HepG2 (cell line): ENCODE data around the gene PTPRCAP. TPM values are rescaled to one million over a fixed set of nuclear protein-coding genes. Genes with fewer than 3 reads are reported as not detected.

Source experiments
- ATF3 ChIP-seq: sonication (generic); formaldehyde crosslinking; IDR thresholded peaks from 2 replicates; pipeline ENCODE4 v1.4.0; 2020; ENCODE audit warnings: missing genetic modification reagents
- BORCS8-MEF2B ChIP-seq: sonication (generic); formaldehyde crosslinking; IDR thresholded peaks from 2 replicates; pipeline ENCODE4 v1.8.0; 2022; ENCODE audit warnings: mild to moderate bottlenecking, missing genetic modification reagents
- E2F1 ChIP-seq: sonication (generic); formaldehyde crosslinking; IDR thresholded peaks from 2 replicates; pipeline ENCODE4 v1.5.0; 2020; ENCODE audit warnings: missing genetic modification reagents
- THAP9 ChIP-seq: sonication (generic); formaldehyde crosslinking; IDR thresholded peaks from 2 replicates; pipeline ENCODE4; 2020; ENCODE audit warnings: missing genetic modification reagents, mild to moderate bottlenecking, borderline replicate concordance
- ZHX2 ChIP-seq, 2 experiments: sonication (generic) in 1 of 2; formaldehyde crosslinking in 1 of 2; IDR thresholded peaks; 2 replicates each; pipeline versions ENCODE4 v1.6.1 to v1.9.0; 2014 to 2022; ENCODE audit warnings: antibody characterized with exemption in 1 of 2, borderline replicate concordance in 1 of 2, inconsistent platforms in 1 of 2, low read depth in 1 of 2, missing genetic modification reagents in 1 of 2
- ZNF660 ChIP-seq: sonication (generic); formaldehyde crosslinking; IDR thresholded peaks from 2 replicates; pipeline ENCODE4 v1.5.1; 2020; ENCODE audit warnings: mild to moderate bottlenecking, low read depth, missing genetic modification reagents, borderline replicate concordance
- polyA plus RNA-seq, 8 experiments: library from polyadenylated mRNA; depleted of rRNA in 3 of 8; stranded (reverse) in 7 of 8; unstranded in 1 of 8; fragments of >200 nt; fragmentation: Illumina TruSeq in 4 of 8; extraction: Trizol in 4 of 8; gene quantifications; 2 replicates each; pipeline versions ENCODE4 v1.2.1 to v1.2.3, GENCODE V29; 2011 to 2016; ENCODE audit warnings: low read depth in 4 of 8, missing spikeins in 1 of 8, mixed read lengths in 1 of 8; ENCODE audit not compliant: insufficient read depth in 1 of 8
- total RNA-seq, 5 experiments: library from RNA; depleted of rRNA; stranded (reverse); fragments of >200 nt; fragmentation: Illumina TruSeq; extraction: Trizol; gene quantifications; 2 replicates each; pipeline ENCODE4 v1.2.3, GENCODE V29; 2016; ENCODE audit warnings: low read depth in 1 of 5
- TF ChIP-seq, protein P1 (sequence below): sonication (generic); formaldehyde crosslinking; IDR thresholded peaks from 2 replicates; pipeline ENCODE4 v1.4.0; 2020; ENCODE audit warnings: missing genetic modification reagents
- TF ChIP-seq, protein P2 (sequence below): sonication (generic); formaldehyde crosslinking; IDR thresholded peaks from 2 replicates; pipeline ENCODE4 v1.4.0; 2020; ENCODE audit warnings: missing genetic modification reagents
- TF ChIP-seq, protein P3 (sequence below): sonication (generic); formaldehyde crosslinking; IDR thresholded peaks from 2 replicates; pipeline ENCODE4 v1.4.0; 2020; ENCODE audit warnings: missing genetic modification reagents; ENCODE audit errors: not compliant biosample characterization

The PTPRCAP gene
- total and polyA plus RNA-seq, 2 of the 13 experiments (the other 11 are each of a cell fraction or from before 2014, with no cell fraction given) = 0.60 to 0.70 TPM

DNA sequence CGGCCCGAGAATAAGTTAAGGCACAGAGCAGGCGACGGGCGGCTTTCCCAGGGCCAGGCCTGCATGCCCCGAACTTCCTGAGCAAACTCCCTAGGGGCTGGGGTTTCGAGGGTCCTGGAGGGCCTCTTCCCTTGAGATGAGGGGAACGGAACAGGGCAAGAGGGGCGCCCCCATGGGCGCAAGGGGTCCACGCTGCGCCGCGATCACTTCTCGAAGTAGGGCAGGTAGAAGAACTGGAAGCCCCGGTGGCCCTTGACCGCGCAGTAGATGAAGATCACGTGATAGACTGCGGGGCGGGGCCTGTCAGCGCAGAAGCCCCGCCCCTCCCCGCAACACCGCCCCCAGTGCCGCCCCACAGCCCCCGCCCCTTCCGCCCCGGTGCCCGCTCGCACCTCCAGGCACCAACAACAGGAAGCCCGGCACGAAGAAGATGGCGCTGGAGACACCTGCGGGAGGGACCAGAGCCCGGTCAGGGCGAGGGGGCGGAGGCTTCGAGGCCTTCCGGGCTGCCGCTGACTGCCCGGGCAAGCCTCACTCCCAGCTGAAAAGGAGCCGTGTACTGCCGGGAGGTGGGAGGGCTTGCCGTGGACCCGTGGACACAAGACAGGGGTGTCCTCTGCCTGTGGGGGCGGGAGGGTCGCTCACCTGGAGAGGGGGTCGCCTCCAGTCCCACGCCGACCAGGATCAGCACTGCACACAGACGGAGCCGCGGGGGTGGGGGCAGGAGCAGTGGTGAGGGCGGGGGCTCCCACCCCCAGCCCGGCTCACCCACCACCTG lies 27.1 kb upstream of the PTPRCAP start (continued):
- TF ChIP-seq ZHX2 (IDR thresholded peaks at IDR 0.05; ENCODE audit: low read depth) (no peak), ZHX2 (CRISPR knock-in tag; IDR thresholded peaks at IDR 0.05; ENCODE audit: borderline replicate concordance) (no peak), BORCS8-MEF2B (no peak), E2F1 (CRISPR knock-in tag) (peak; percentile 22; the same call in 1 of the 2 replicates), ATF3 (CRISPR knock-in tag) (no peak), ZNF660 (CRISPR knock-in tag) (no peak; the same call in 1 of the 2 replicates), THAP9 (peak; percentile 68)
- TF ChIP-seq, protein P1, sequence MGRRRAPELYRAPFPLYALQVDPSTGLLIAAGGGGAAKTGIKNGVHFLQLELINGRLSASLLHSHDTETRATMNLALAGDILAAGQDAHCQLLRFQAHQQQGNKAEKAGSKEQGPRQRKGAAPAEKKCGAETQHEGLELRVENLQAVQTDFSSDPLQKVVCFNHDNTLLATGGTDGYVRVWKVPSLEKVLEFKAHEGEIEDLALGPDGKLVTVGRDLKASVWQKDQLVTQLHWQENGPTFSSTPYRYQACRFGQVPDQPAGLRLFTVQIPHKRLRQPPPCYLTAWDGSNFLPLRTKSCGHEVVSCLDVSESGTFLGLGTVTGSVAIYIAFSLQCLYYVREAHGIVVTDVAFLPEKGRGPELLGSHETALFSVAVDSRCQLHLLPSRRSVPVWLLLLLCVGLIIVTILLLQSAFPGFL = no peak
- TF ChIP-seq, protein P2, sequence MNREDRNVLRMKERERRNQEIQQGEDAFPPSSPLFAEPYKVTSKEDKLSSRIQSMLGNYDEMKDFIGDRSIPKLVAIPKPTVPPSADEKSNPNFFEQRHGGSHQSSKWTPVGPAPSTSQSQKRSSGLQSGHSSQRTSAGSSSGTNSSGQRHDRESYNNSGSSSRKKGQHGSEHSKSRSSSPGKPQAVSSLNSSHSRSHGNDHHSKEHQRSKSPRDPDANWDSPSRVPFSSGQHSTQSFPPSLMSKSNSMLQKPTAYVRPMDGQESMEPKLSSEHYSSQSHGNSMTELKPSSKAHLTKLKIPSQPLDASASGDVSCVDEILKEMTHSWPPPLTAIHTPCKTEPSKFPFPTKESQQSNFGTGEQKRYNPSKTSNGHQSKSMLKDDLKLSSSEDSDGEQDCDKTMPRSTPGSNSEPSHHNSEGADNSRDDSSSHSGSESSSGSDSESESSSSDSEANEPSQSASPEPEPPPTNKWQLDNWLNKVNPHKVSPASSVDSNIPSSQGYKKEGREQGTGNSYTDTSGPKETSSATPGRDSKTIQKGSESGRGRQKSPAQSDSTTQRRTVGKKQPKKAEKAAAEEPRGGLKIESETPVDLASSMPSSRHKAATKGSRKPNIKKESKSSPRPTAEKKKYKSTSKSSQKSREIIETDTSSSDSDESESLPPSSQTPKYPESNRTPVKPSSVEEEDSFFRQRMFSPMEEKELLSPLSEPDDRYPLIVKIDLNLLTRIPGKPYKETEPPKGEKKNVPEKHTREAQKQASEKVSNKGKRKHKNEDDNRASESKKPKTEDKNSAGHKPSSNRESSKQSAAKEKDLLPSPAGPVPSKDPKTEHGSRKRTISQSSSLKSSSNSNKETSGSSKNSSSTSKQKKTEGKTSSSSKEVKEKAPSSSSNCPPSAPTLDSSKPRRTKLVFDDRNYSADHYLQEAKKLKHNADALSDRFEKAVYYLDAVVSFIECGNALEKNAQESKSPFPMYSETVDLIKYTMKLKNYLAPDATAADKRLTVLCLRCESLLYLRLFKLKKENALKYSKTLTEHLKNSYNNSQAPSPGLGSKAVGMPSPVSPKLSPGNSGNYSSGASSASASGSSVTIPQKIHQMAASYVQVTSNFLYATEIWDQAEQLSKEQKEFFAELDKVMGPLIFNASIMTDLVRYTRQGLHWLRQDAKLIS (CRISPR knock-in tag) = no peak
- TF ChIP-seq, protein P3, sequence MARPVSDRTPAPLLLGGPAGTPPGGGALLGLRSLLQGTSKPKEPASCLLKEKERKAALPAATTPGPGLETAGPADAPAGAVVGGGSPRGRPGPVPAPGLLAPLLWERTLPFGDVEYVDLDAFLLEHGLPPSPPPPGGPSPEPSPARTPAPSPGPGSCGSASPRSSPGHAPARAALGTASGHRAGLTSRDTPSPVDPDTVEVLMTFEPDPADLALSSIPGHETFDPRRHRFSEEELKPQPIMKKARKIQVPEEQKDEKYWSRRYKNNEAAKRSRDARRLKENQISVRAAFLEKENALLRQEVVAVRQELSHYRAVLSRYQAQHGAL (CRISPR knock-in tag) = no peak
